SU-DHL-6 (cell line): Measurements from ENCODE around the gene RAD51B.

ENCODE experiments used
- EZH2phosphoT487 ChIP-seq: fragments of 200-600 bp; sonication (generic), shearing (Covaris generic); conservative IDR thresholded peaks from 2 replicates; pipeline ENCODE4 v1.6.1; 2018; ENCODE audit warnings: mild to moderate bottlenecking, antibody characterized with exemption, low read length, moderate library complexity, mixed read lengths
- TF ChIP-seq, protein P1 (sequence below): fragments of 200-600 bp; sonication (generic); IDR thresholded peaks from one replicate; pipeline ENCODE4 v1.5.1; 2017; ENCODE audit warnings: antibody characterized with exemption, mild to moderate bottlenecking, low read length, moderate library complexity; ENCODE audit not compliant: insufficient read depth, poor library complexity, severe bottlenecking

DNA sequence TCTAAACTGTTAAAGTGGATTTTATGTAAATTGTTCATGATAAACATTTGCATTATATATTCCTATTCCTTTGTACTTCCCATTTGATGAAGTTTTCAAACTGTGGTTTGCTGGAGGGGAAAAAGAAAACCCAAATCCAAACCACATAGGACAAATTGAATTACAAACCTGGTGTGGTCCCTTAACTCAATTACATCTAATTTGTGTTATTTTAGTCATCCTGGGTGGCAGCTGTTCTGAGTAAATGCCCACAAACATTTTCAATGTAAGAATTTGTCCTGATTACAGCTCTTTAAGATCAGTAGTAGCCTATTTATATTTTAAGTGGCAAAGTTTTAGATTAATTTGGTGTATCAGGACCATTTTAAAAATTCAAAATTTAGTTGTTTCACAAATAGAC, 153.9 kb downstream of the RAD51B start:
- TF ChIP-seq, protein P1, sequence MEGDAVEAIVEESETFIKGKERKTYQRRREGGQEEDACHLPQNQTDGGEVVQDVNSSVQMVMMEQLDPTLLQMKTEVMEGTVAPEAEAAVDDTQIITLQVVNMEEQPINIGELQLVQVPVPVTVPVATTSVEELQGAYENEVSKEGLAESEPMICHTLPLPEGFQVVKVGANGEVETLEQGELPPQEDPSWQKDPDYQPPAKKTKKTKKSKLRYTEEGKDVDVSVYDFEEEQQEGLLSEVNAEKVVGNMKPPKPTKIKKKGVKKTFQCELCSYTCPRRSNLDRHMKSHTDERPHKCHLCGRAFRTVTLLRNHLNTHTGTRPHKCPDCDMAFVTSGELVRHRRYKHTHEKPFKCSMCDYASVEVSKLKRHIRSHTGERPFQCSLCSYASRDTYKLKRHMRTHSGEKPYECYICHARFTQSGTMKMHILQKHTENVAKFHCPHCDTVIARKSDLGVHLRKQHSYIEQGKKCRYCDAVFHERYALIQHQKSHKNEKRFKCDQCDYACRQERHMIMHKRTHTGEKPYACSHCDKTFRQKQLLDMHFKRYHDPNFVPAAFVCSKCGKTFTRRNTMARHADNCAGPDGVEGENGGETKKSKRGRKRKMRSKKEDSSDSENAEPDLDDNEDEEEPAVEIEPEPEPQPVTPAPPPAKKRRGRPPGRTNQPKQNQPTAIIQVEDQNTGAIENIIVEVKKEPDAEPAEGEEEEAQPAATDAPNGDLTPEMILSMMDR, result no peak
- TF ChIP-seq EZH2phosphoT487, result no peak
